SU-DHL-6 (cell line): ENCODE measurements around the gene YIPF1.

Source experiments
- CTCF ChIP-seq: fragments of 200-600 bp; sonication (generic); IDR thresholded peaks from one replicate; pipeline ENCODE4 v1.5.1; 2017; ENCODE audit warnings: antibody characterized with exemption, mild to moderate bottlenecking, low read length, moderate library complexity; ENCODE audit not compliant: insufficient read depth, poor library complexity, severe bottlenecking
- EZH2phosphoT487 ChIP-seq: fragments of 200-600 bp; sonication (generic), shearing (Covaris generic); conservative IDR thresholded peaks from 2 replicates; pipeline ENCODE4 v1.6.1; 2018; ENCODE audit warnings: mild to moderate bottlenecking, antibody characterized with exemption, low read length, moderate library complexity, mixed read lengths

DNA sequence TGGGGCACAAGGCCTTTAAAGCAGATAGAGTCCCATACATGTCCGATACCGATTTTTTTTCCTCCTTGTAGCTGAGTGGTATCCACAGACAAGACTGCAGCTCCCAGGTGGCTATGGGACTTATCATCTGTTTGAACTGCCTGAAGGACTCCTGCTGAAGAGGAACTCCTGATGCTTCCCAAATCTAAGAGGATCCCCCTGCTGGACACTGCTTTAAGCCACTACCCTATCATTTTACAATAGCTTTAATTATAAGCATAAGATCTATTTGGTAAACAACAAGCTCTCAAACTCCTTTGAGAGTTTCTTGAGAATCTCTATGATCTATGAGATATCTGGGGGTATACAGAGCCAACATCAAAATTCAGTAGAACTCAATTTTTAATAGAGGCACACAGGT, 63.2 kb downstream of the YIPF1 start:
- TF ChIP-seq CTCF: no peak
- no peak for TF ChIP-seq EZH2phosphoT487
